ENCODE measurements around the gene UBXN6. TPM values are rescaled to one million over a fixed set of nuclear protein-coding genes. Genes with fewer than 3 reads are reported as not detected.

Gene UBXN6
- total RNA-seq, 3 donors from 2014 or later = 79.1 to 104 (median 96.3) TPM

DNA sequence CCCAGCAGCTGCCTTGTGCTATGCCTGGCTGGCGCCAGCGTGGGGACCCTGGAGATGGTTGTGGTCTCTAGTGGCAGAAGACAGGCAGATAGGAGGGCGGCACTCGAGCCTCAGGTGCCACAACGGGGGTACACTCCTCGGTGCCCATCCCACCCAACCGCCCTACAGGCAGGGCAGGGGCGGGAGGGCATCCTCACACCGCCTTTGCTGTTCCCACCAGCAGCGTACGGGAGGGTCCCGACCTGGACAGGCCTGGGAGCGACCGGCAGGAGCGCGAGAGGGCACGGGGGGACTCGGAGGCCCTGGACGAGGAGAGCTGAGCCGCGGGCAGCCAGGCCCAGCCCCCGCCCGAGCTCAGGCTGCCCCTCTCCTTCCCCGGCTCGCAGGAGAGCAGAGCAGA lies 44.1 kb upstream of the UBXN6 start:
- DNase-seq = no peak
- Histone ChIP-seq H3K9me3 (no peaks in the 10 kb centered on the region), H3K4me3 (no peak overlapping the region), H3K36me3 (ENCODE audit: low read depth) (no peaks in the 10 kb centered on the region), H3K4me1 (ENCODE audit: low read depth) (no peaks in the 10 kb centered on the region)
- intact Hi-C loops (cut with DNase I, micrococcal nuclease) = no loop called here
- no peak for ATAC-seq
- TF ChIP-seq CTCF (IDR thresholded peaks at IDR 0.05) = no peak

GRCh38 chr19:4500841-4501591 lies 43.4 kb upstream of the UBXN6 start:
- no peaks in the 10 kb centered on the region for H3K9me3 ChIP-seq
- TF ChIP-seq CTCF (IDR thresholded peaks at IDR 0.05) = no peak
- peaks cover 4% of the 10 kb centered on the region for H3K36me3 ChIP-seq (ENCODE audit: low read depth)
- ATAC-seq = no peak
- no peaks in the 10 kb centered on the region for H3K4me1 ChIP-seq (ENCODE audit: low read depth)
- DNase-seq = no peak
- intact Hi-C loops (cut with DNase I, micrococcal nuclease) = no loop called here
- no peak overlapping the region for H3K4me3 ChIP-seq

GRCh38 chr19:4499855-4500254 lies 42.3 kb upstream of the UBXN6 start:
- TF ChIP-seq CTCF (IDR thresholded peaks at IDR 0.05) = no peak
- intact Hi-C loops (cut with DNase I, micrococcal nuclease) = no loop called here
- ATAC-seq = no peak
- Histone ChIP-seq H3K9me3 (no peaks in the 10 kb centered on the region), H3K36me3 (ENCODE audit: low read depth) (peaks cover 6% of the 10 kb centered on the region), H3K4me3 (no peak overlapping the region), H3K4me1 (ENCODE audit: low read depth) (no peaks in the 10 kb centered on the region)
- DNase-seq = no peak

- intact Hi-C loops (cut with DNase I, micrococcal nuclease) = no loop called here
- no peak for TF ChIP-seq CTCF (IDR thresholded peaks at IDR 0.05)
- Histone ChIP-seq H3K4me3 (no peak overlapping the region), H3K36me3 (ENCODE audit: low read depth) (peaks cover 11% of the 10 kb centered on the region), H3K9me3 (no peaks in the 10 kb centered on the region), H3K4me1 (ENCODE audit: low read depth) (no peaks in the 10 kb centered on the region)
- no peak for DNase-seq
- ATAC-seq = no peak
Observed at GRCh38 chr19:4499318-4499717, 41.7 kb upstream of the UBXN6 start.

DNA sequence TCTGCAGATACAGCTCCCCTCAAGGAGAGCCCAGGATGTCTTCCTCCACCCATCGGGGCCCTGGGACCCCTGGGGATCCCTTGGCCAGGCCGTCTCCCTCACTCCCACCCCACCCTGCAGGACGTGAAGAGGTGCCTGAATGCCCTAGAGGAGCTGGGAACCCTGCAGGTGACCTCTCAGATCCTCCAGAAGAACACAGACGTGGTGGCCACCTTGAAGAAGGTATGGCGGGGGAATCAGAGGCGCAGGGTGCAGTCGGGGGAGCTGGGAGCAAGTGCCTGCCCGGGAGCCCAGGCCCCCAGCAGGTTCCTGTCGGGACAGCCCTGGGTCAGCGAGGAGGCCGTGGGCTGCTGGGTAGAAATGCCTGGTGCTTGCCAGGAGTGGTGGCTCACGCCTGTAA lies 41.1 kb upstream of the UBXN6 start:
- H3K4me3 ChIP-seq = no peak overlapping the region
- no peaks in the 10 kb centered on the region for H3K4me1 ChIP-seq (ENCODE audit: low read depth)
- H3K36me3 ChIP-seq (ENCODE audit: low read depth) = peaks cover 16% of the 10 kb centered on the region
- ATAC-seq = no peak
- no peak for DNase-seq
- intact Hi-C loops (cut with DNase I, micrococcal nuclease) = no loop called here
- TF ChIP-seq CTCF (IDR thresholded peaks at IDR 0.05) = no peak
- no peaks in the 10 kb centered on the region for H3K9me3 ChIP-seq
